ENCODE measurements around the gene ZNF609.

ZNF609 gene

GRCh38 chr15:64536244-64536836, 76.0 kb downstream of the ZNF609 start:
- DNase-seq (ENCODE audit: low read depth, low spot score) = peak; percentile 86
- no peak for TF ChIP-seq CTCF (IDR thresholded peaks at IDR 0.05; ENCODE audit: low read depth, low read length)
- in situ Hi-C loops (cut with HindIII; ENCODE audit: low sequenced_read_pairs) = no loop called here
- no peak overlapping the region for H3K4me3 ChIP-seq (ENCODE audit: low read depth, low read length)

- no peak for DNase-seq (ENCODE audit: low read depth, low spot score)
- H3K4me3 ChIP-seq (ENCODE audit: low read depth, low read length) = no peak overlapping the region
- no peak for TF ChIP-seq CTCF (IDR thresholded peaks at IDR 0.05; ENCODE audit: low read depth, low read length)
- in situ Hi-C loops (cut with HindIII; ENCODE audit: low sequenced_read_pairs) = no loop called here
Measured at GRCh38 chr15:64542091-64542490, 81.7 kb downstream of the ZNF609 start.

- TF ChIP-seq CTCF (IDR thresholded peaks at IDR 0.05; ENCODE audit: low read depth, low read length) = no peak
- in situ Hi-C loops (cut with HindIII; ENCODE audit: low sequenced_read_pairs) = no loop called here
- no peak overlapping the region for H3K4me3 ChIP-seq (ENCODE audit: low read depth, low read length)
- no peak for DNase-seq (ENCODE audit: low read depth, low spot score)
Measured at GRCh38 chr15:64544450-64544849, 84.1 kb downstream of the ZNF609 start.

GRCh38 chr15:64547275-64547674, 86.9 kb downstream of the ZNF609 start:
- no peak for TF ChIP-seq CTCF (IDR thresholded peaks at IDR 0.05; ENCODE audit: low read depth, low read length)
- DNase-seq (ENCODE audit: low read depth, low spot score) = no peak
- in situ Hi-C loops (cut with HindIII; ENCODE audit: low sequenced_read_pairs) = no loop called here
- no peak overlapping the region for H3K4me3 ChIP-seq (ENCODE audit: low read depth, low read length)

- in situ Hi-C loops (cut with HindIII; ENCODE audit: low sequenced_read_pairs) = no loop called here
- no peak for TF ChIP-seq CTCF (IDR thresholded peaks at IDR 0.05; ENCODE audit: low read depth, low read length)
- DNase-seq (ENCODE audit: low read depth, low spot score) = no peak
- H3K4me3 ChIP-seq (ENCODE audit: low read depth, low read length) = no peak overlapping the region
Measured at GRCh38 chr15:64548235-64548634, 87.9 kb downstream of the ZNF609 start.

GRCh38 chr15:64549860-64550259, 89.5 kb downstream of the ZNF609 start:
- in situ Hi-C loops (cut with HindIII; ENCODE audit: low sequenced_read_pairs) = no loop called here
- DNase-seq (ENCODE audit: low read depth, low spot score) = no peak

More at GRCh38 chr15:64549860-64550259, 89.5 kb downstream of the ZNF609 start:
- no peak overlapping the region for H3K4me3 ChIP-seq (ENCODE audit: low read depth, low read length)
- TF ChIP-seq CTCF (IDR thresholded peaks at IDR 0.05; ENCODE audit: low read depth, low read length) = no peak

Measured in astrocyte of the spinal cord (primary cell).